Brain microvascular endothelial cell (primary cell): ENCODE results near the gene OR4D2.
A peak's percentile ranks its signal among the peaks of the same experiment; 100 is the strongest.

Source experiments
- DNase-seq: peaks from one replicate; pipeline ENCODE4 v3.0.0-alpha.2; 2020
- H3K27ac ChIP-seq: fragments of 250-450 bp; sonication (Bioruptor Pico); 2 replicates; pipeline ENCODE4 v1.5.1; 2020; ENCODE audit warnings: mild to moderate bottlenecking, moderate library complexity
- H3K27me3 ChIP-seq: fragments of 250-450 bp; sonication (Bioruptor Pico); replicated peaks from 2 replicates; pipeline ENCODE4 v1.5.1; 2020; ENCODE audit warnings: mild to moderate bottlenecking
- H3K36me3 ChIP-seq: fragments of 250-450 bp; sonication (Bioruptor Pico); replicated peaks from 2 replicates; pipeline ENCODE4 v1.5.1; 2020; ENCODE audit warnings: mild to moderate bottlenecking
- H3K4me3 ChIP-seq: 2 replicates; pipeline ENCODE4 v1.5.1; 2011; ENCODE audit warnings: low read depth, mild to moderate bottlenecking, control low read depth, low read length, moderate library complexity
- in situ Hi-C: cut with HindIII; loops from 2 replicates; pipeline ENCODE4 v1.10.0; 2017; ENCODE audit warnings: low sequenced_read_pairs, low pct_ligation_motif_present
- TF ChIP-seq, protein P1 (sequence below): IDR thresholded peaks from 2 replicates; pipeline ENCODE4 v1.5.1; 2011; ENCODE audit warnings: low read depth, mild to moderate bottlenecking, moderate library complexity, low read length, control low read depth, inconsistent platforms; ENCODE audit errors: missing control alignments

Gene OR4D2

DNA sequence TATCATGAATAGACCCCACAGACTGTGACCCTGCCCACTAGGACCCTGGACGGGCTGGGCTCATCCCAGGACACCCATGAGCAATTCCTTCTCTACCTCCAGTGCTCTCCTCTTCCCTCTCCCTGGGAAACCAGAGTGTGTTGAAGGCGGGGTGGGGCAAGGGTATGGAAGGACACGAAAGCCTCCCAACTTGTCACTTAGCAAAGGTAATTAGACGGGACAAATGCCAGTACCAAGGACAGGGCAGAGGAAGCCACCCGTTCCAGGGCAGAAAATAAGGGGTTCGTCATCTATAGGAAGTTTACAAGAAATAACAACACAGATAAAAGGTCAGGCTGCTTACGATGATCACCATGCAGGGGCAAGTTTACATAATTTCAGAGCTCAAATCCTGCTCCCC, 20.9 kb downstream of the OR4D2 start:
- Histone ChIP-seq H3K4me3 (no peak overlapping the region), H3K36me3 (no peaks in the 10 kb centered on the region), H3K27me3 (no peaks in the 10 kb centered on the region), H3K27ac (no peak overlapping the region)
- TF ChIP-seq, protein P1, sequence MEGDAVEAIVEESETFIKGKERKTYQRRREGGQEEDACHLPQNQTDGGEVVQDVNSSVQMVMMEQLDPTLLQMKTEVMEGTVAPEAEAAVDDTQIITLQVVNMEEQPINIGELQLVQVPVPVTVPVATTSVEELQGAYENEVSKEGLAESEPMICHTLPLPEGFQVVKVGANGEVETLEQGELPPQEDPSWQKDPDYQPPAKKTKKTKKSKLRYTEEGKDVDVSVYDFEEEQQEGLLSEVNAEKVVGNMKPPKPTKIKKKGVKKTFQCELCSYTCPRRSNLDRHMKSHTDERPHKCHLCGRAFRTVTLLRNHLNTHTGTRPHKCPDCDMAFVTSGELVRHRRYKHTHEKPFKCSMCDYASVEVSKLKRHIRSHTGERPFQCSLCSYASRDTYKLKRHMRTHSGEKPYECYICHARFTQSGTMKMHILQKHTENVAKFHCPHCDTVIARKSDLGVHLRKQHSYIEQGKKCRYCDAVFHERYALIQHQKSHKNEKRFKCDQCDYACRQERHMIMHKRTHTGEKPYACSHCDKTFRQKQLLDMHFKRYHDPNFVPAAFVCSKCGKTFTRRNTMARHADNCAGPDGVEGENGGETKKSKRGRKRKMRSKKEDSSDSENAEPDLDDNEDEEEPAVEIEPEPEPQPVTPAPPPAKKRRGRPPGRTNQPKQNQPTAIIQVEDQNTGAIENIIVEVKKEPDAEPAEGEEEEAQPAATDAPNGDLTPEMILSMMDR: no peak
- DNase-seq: no peak
- in situ Hi-C loops: no loop called here

DNA sequence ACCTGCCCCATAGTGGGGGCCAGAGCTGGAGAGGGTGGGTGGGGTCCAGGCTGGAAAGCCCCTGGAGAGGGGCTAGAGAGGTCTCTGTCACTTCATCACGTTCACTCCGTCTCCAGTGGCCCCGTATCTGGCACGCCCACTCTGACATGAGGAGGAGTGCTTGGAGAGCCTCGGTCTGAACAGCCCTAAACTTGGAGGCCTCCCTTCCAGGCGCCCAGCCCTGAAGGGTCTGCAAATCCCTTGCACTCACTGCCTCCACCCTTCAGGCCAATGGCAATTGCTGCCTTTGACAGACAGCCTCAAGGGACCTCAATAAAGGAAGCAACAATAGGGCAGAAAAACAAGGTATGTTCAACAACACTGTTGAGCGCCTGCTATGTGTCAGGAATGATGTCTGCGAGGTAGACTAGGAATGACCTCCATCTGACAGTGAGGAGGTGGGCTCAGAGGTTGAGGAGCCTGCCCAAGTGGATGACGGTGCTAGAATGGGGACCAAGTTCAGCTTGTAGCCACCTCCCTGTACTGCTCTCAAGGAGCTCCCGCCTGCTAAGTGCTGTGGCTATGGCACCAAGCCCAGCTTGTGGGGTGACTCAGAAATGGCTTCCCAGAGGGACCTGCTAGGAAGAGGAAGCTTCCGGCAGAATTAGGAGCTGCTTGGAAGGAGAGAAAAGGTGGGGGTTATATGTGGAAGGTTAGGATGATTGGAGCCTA, 22.8 kb downstream of the OR4D2 start:
- peak; percentile 80 for DNase-seq
- Histone ChIP-seq H3K27ac (no peak overlapping the region), H3K27me3 (no peaks in the 10 kb centered on the region), H3K36me3 (no peaks in the 10 kb centered on the region), H3K4me3 (no peak overlapping the region)
- TF ChIP-seq, protein P1: no peak
- in situ Hi-C loops: no loop called here

DNA sequence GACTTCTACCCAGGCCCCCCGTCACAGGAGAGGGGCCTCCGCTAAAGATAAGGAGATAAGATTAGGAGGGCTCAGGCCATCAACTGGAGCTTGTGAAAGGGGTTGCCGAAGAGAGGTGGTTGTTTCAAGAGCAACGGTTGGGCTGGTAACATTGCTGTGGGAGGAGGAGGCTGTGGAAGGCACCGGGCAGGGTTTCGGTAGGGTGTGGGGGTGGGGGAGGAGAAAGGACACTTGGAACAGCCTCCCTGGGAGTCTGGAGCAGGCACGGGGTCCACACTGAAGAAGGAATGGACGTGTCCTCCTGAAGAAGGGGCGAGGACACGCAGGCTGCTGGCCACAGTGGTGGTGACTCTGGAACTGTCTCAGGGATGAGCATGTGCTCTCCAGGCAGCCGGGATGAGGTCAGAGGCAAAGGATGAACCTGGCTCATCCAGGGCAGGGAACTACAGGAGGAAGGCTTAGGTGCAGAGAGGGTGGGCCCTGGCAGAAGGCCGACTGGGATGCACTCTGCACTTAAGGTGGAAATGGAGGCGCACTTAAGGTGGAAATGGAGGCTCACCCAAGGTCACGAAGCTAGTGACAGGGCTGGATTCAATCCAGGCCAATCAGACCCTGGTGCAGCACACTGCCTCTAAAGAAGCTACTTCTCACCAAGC, 24.6 kb downstream of the OR4D2 start:
- TF ChIP-seq, protein P1: no peak
- in situ Hi-C loops: no loop called here
- Histone ChIP-seq H3K36me3 (no peaks in the 10 kb centered on the region), H3K27me3 (no peaks in the 10 kb centered on the region), H3K4me3 (no peak overlapping the region), H3K27ac (no peak overlapping the region)
- DNase-seq: no peak

DNA sequence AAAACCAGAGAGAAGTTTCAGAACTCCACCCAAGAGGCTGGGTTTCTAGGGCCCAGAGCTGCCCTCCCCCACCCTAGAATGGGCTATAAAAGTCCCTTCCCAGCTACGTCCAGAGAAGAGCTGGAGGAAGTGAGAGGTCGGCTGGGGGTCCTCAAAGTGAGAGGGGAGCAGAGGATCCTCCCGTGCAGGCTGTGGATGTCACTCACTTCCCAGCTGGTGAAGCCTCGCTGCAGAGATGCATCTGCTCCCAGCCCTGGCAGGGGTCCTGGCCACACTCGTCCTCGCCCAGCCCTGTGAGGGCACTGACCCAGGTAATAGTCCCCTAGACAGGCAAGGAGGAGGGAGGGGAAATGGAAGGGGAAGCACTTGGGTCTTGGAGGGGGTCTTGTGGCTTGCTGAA, 25.8 kb downstream of the OR4D2 start, which contains the start of gene EPX:
TSS of gene EPX (plus strand) at position 115 of the 400 bp plus-strand sequence. CDS start at position 236, 121 bp downstream.
- Histone ChIP-seq H3K27ac (no peak within 1 kb of the TSS), H3K36me3 (no peaks in the 10 kb centered on the region), H3K4me3 (no peak within 1 kb of the TSS), H3K27me3 (no peaks in the 10 kb centered on the region)
- in situ Hi-C loops: no loop called here
- DNase-seq: no peak
- TF ChIP-seq, protein P1: no peak

DNA sequence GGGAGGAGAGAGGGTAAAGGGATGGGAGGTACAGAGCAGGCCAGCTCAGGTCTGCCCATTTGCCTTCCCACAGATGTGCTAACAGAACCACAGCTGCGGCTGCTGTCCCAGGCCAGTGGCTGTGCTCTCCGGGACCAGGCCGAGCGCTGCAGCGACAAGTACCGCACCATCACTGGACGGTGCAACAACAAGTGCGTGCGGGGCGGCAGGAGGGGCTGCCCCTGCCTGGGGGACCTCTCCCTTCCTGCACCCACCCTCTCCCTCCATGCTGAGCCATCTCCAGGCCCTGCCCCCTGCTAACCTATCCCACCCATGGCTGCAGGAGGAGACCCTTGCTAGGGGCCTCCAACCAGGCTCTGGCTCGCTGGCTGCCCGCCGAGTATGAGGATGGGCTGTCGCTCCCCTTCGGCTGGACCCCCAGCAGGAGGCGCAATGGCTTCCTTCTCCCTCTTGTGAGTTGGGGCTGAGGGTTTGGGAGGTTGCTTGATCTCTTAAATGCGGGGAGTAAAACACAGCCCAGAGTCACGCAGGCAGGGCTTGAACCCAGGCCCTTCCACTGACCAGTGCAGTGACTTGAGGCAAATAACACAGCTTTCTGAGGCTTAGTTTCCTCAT, 27.0 kb downstream of the OR4D2 start:
- DNase-seq: no peak
- no peak overlapping the region for H3K4me3 ChIP-seq
- H3K27me3 ChIP-seq: no peaks in the 10 kb centered on the region
- H3K36me3 ChIP-seq: no peaks in the 10 kb centered on the region
- TF ChIP-seq, protein P1: peak; percentile 10
- no peak overlapping the region for H3K27ac ChIP-seq
- in situ Hi-C loops: no loop called here
